Epithelial cell of proximal tubule (primary cell): Measurements from ENCODE around the gene NACC2. TPM values are rescaled to one million over a fixed set of nuclear protein-coding genes. Genes with fewer than 3 reads are reported as not detected.
A peak's percentile ranks its signal among the peaks of the same experiment; 100 is the strongest.

Experiments
- DNase-seq: peaks from one replicate; pipeline ENCODE4 v3.0.0-alpha.2; 2011; ENCODE audit warnings: low read depth
- H3K4me3 ChIP-seq: 2 replicates; pipeline ENCODE4 v1.5.1; 2011; ENCODE audit warnings: low read depth, mild to moderate bottlenecking, low read length
- total RNA-seq: library from RNA; depleted of rRNA; stranded (reverse); fragments of >200 nt; gene quantifications from 2 replicates; pipeline ENCODE4 v1.2.3, GENCODE V29; 2015
- TF ChIP-seq, protein P1 (sequence below): conservative IDR thresholded peaks from 2 replicates; pipeline ENCODE4 v1.5.1; 2012; ENCODE audit warnings: low read depth, mild to moderate bottlenecking, low read length

NACC2 gene
- total RNA-seq, 1 donor from 2014 or later: 21.3 TPM

DNA sequence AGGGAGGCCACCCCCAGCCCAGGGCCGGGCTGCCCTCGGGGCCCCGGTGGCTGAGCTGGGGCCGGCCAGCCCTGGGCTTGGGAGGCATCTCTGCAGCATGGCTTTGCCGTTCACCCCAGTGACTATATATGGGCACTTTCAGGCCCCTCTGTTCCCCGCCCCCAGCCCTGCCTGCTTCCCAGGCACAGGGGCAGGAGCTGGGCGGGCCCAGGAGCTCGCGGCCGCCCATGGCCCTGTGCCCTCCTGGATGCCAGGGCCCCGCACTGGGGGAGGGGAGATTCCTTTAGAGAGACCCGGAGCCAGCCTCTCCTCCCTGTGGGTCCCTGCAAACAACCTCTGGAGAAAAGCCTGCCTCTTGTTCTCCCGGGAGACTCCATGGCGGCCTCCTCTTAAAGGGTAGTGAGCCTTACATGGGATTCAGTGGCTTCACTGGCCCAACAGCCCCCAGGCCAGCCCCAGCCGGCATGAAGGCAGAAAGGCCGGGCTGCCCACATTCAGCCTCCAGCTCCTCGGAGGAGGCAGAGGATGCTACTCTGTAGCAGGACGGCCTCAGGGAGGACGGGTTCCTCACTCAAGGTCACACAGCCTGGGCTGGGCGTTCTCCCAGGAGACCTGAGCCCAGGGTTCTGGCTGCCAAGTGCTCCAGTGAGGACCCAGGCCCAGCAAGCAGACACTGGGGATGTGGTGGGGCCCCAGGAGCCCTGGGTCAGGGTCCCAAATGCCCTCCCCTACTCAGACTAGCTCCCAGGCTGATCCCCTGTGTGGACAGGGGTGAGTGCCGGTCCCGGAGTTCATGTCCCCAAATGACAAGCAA lies 4.1 kb downstream of the NACC2 start:
- no peak for DNase-seq
- H3K4me3 ChIP-seq: no peak overlapping the region
- TF ChIP-seq, protein P1, sequence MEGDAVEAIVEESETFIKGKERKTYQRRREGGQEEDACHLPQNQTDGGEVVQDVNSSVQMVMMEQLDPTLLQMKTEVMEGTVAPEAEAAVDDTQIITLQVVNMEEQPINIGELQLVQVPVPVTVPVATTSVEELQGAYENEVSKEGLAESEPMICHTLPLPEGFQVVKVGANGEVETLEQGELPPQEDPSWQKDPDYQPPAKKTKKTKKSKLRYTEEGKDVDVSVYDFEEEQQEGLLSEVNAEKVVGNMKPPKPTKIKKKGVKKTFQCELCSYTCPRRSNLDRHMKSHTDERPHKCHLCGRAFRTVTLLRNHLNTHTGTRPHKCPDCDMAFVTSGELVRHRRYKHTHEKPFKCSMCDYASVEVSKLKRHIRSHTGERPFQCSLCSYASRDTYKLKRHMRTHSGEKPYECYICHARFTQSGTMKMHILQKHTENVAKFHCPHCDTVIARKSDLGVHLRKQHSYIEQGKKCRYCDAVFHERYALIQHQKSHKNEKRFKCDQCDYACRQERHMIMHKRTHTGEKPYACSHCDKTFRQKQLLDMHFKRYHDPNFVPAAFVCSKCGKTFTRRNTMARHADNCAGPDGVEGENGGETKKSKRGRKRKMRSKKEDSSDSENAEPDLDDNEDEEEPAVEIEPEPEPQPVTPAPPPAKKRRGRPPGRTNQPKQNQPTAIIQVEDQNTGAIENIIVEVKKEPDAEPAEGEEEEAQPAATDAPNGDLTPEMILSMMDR: no peak

DNA sequence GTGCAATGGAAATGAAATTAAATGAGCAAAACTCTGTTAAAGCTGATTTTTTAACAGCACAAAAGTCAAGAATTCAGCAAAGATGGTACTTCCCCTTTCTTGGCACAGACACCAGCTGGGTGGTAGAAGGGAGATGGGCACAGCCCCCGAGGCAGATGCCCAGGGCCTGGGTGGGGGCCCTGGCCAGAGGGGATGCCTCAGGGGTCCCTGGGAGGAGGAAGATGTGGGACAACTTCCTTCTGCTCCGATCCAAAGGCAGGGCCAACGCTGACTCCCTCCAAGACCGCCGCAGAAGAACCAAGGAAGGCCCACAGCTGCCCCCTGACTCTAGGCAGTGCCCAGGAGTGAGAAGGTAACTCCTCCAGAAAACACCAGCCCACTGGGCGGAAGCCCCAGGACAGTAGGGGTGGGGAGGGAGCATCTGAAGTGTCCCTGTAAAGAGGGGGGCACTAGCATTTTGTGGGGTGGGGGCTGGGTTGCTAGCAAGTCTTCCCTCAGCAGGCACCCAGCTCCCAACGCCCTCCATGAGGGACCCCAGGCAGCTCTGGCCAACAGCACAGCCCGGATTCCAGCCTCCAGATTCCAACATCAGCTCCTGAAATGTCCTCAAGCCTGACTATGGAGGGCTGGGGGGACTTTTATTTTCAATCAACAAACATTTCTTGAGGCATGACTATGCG lies 4.9 kb downstream of the NACC2 start:
- no peak for DNase-seq
- H3K4me3 ChIP-seq: no peak overlapping the region
- TF ChIP-seq, protein P1: no peak

DNA sequence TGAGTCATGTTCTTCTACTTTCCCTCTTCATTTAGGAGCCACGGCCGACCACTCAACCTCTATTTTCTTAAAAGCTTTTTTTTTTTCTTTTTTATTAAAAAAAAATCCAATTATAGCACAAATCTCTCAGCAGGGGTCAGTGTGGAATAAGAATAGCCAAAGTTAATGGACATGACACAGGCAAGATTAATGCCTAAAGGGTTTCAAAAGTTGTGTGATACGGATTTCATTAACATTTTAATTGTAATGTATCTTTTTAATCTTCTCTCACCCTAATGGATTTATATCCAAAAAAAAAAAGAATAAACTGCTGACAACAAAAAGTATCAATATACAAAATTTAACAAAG lies 5.4 kb downstream of the NACC2 start:
- DNase-seq: no peak
- no peak overlapping the region for H3K4me3 ChIP-seq
- TF ChIP-seq, protein P1: peak; percentile 49

DNA sequence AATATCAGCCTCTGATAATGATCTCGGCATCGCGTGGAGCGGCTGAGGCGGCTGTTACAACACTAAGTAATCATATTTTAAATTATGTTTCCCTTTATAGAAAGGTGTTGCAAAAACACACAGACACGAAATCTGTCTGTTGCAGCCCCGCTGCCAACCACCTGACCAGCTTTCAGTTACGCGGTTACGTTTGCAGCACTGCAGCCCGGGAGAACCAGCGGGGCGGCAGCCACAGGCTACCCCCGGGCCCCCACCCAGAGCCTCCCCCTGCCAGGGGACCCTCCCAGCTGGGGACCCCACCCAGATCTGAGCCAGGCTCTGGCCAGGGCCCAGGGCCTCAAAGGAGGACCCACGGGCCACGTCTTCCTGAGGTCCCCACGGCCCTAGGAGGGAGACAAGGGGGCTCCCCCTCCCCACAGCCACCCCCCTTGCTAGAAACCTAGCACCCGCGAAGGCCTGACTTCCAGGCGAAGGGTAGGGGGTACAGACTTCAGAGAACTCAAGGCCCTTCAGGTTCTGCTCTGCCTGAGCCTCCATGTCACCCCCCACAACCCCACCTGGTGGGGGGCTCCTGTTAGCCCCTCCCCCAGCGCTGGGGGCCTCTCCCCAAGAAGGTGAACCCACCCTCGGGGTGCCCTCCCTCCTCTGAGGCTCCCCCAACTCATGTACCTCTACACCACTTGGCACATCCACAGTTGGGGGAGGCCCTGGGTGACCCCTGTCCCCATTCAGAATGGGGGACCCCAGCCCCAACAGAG lies 6.0 kb downstream of the NACC2 start:
- DNase-seq: no peak
- H3K4me3 ChIP-seq: no peak overlapping the region
- TF ChIP-seq, protein P1: no peak

DNA sequence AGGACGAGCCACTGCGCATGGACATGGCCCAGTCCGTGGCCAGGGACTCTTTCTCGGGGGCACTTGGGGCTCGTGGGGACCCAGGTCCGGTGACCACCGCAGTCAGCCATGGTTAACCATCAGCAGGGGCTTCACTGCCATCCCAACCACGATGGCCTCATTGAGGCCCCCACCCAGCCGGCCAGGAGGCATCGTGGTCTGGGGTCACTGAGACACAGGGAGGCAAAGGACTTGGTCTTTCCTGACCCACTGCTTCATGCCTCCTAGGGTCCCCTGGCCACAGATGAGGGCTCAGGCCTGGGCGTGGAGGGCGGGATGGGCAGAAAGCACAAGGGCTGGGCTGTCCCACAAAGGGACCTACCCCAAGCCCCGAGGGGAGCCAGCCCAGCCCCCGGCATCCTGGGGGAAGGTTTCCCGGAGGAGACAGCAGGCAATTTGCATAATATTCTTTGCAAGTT lies 6.6 kb downstream of the NACC2 start:
- no peak for DNase-seq
- no peak overlapping the region for H3K4me3 ChIP-seq
- TF ChIP-seq, protein P1: no peak

DNA sequence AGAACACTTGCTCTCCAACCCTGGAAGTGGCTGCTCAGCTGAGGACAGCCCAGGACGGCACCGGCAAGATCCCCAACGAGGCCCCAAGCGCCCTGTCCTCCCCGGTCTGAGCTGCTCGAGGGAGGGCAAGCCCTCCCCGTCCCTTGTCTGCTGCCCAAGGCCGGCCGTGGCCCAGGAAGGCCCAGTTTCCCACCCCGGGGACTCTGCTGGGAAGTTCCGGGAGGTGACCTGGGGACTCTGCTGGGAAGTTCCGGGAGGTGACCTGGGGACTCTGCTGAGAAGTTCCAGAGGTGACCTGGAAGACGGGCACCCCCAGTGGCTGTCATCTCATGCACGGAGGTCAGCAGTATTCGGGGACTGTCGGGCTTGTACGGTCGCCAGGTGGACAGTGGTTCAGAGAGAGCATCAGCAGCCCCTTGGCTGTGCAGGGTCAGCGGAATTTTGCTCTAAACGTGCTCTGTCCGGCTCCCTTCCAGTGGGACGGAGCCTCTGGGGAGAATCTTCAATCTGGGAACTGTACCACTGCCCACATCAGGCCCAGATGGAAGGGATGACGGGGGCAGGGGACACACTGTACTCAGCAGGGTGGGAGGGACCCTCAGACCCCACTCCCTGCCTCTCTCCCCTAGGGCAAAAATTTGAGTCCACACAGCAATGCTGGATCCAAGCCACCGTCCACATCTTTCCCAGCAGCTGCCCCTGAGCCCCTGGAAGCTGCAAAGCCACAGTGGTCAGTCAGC lies 7.2 kb downstream of the NACC2 start:
- H3K4me3 ChIP-seq: no peak overlapping the region
- DNase-seq: no peak
- TF ChIP-seq, protein P1: no peak
